Effector memory CD4-positive, alpha-beta T cell (primary cell): ENCODE data around the gene CEBPE.

ENCODE experiments used
- DNase-seq, 3 donors: peaks; one replicate each; pipeline ENCODE4 v3.0.0-alpha.2; 2020
- H3K27ac ChIP-seq: 2 replicates; pipeline ENCODE4 v1.7.0; 2013; ENCODE audit warnings: mild to moderate bottlenecking, low read length, moderate library complexity; ENCODE audit not compliant: insufficient read depth, poor library complexity, severe bottlenecking
- H3K27me3 ChIP-seq: replicated peaks from 2 replicates; pipeline ENCODE4 v1.7.0; 2013; ENCODE audit warnings: mild to moderate bottlenecking, low read length; ENCODE audit not compliant: insufficient read depth, control insufficient read depth, poor library complexity, severe bottlenecking
- H3K36me3 ChIP-seq: 2 replicates; pipeline ENCODE4 v1.7.0; 2013; ENCODE audit warnings: mild to moderate bottlenecking, low read length, moderate library complexity; ENCODE audit not compliant: control insufficient read depth, insufficient read depth
- H3K4me1 ChIP-seq: 2 replicates; pipeline ENCODE4 v1.7.0; 2013; ENCODE audit warnings: low read length, mild to moderate bottlenecking; ENCODE audit not compliant: control insufficient read depth, insufficient read depth, poor library complexity, severe bottlenecking
- H3K4me3 ChIP-seq: 2 replicates; pipeline ENCODE4 v1.7.0; 2013; ENCODE audit warnings: low read length, low read depth, mild to moderate bottlenecking; ENCODE audit not compliant: insufficient read depth, poor library complexity, severe bottlenecking
- H3K9me3 ChIP-seq: 2 replicates; pipeline ENCODE4 v1.7.0; 2013; ENCODE audit warnings: mild to moderate bottlenecking, low read length, moderate library complexity; ENCODE audit not compliant: control insufficient read depth

Gene CEBPE

GRCh38 chr14:23158779-23159178 lies 39.7 kb upstream of the CEBPE start:
- H3K4me1 ChIP-seq, result peaks cover 8% of the 10 kb centered on the region
- no peaks in the 10 kb centered on the region for H3K9me3 ChIP-seq

GRCh38 chr14:23154964-23155587 lies 36.0 kb upstream of the CEBPE start:
- H3K27me3 ChIP-seq, result no peaks in the 10 kb centered on the region
- H3K9me3 ChIP-seq, result no peaks in the 10 kb centered on the region
- no peak for DNase-seq
- H3K4me1 ChIP-seq, result peaks cover 11% of the 10 kb centered on the region
- H3K27ac ChIP-seq, result no peak overlapping the region
- no peak overlapping the region for H3K4me3 ChIP-seq
- no peaks in the 10 kb centered on the region for H3K36me3 ChIP-seq

More at GRCh38 chr14:23158779-23159178, 39.7 kb upstream of the CEBPE start:
- Histone ChIP-seq H3K4me3 (no peak overlapping the region), H3K27me3 (no peaks in the 10 kb centered on the region), H3K27ac (no peak overlapping the region), H3K36me3 (no peaks in the 10 kb centered on the region)
- no peak for DNase-seq

GRCh38 chr14:23153851-23154796 lies 35.1 kb upstream of the CEBPE start:
- Histone ChIP-seq H3K27ac (no peak overlapping the region), H3K36me3 (no peaks in the 10 kb centered on the region), H3K9me3 (no peaks in the 10 kb centered on the region), H3K4me1 (peaks cover 11% of the 10 kb centered on the region), H3K27me3 (no peaks in the 10 kb centered on the region), H3K4me3 (no peak overlapping the region)
- DNase-seq, result no peak

GRCh38 chr14:23151342-23151741 lies 32.3 kb upstream of the CEBPE start:
- no peak overlapping the region for H3K27ac ChIP-seq
- H3K4me3 ChIP-seq, result no peak overlapping the region
- H3K36me3 ChIP-seq, result no peaks in the 10 kb centered on the region
- peaks cover 11% of the 10 kb centered on the region for H3K4me1 ChIP-seq
- H3K27me3 ChIP-seq, result no peaks in the 10 kb centered on the region
- no peaks in the 10 kb centered on the region for H3K9me3 ChIP-seq
- no peak for DNase-seq

GRCh38 chr14:23149745-23150144 lies 30.7 kb upstream of the CEBPE start:
- no peaks in the 10 kb centered on the region for H3K36me3 ChIP-seq
- H3K27me3 ChIP-seq, result no peaks in the 10 kb centered on the region
- H3K4me3 ChIP-seq, result no peak overlapping the region
- DNase-seq, result no peak
- no peak overlapping the region for H3K27ac ChIP-seq
- H3K9me3 ChIP-seq, result no peaks in the 10 kb centered on the region
- peaks cover 11% of the 10 kb centered on the region for H3K4me1 ChIP-seq

GRCh38 chr14:23148591-23149249 lies 29.7 kb upstream of the CEBPE start:
- Histone ChIP-seq H3K27ac (no peak overlapping the region), H3K9me3 (no peaks in the 10 kb centered on the region), H3K27me3 (no peaks in the 10 kb centered on the region), H3K4me3 (no peak overlapping the region), H3K4me1 (peaks cover 3% of the 10 kb centered on the region), H3K36me3 (no peaks in the 10 kb centered on the region)
- no peak for DNase-seq

GRCh38 chr14:23147676-23148075 lies 28.6 kb upstream of the CEBPE start:
- no peak overlapping the region for H3K4me3 ChIP-seq
- no peaks in the 10 kb centered on the region for H3K4me1 ChIP-seq
- no peaks in the 10 kb centered on the region for H3K9me3 ChIP-seq
- no peaks in the 10 kb centered on the region for H3K36me3 ChIP-seq
- H3K27ac ChIP-seq, result no peak overlapping the region
- H3K27me3 ChIP-seq, result no peaks in the 10 kb centered on the region
- DNase-seq, result no peak

GRCh38 chr14:23146980-23147379 lies 27.9 kb upstream of the CEBPE start:
- Histone ChIP-seq H3K27me3 (no peaks in the 10 kb centered on the region), H3K36me3 (no peaks in the 10 kb centered on the region), H3K4me3 (no peak overlapping the region), H3K4me1 (no peaks in the 10 kb centered on the region), H3K9me3 (no peaks in the 10 kb centered on the region), H3K27ac (no peak overlapping the region)
- DNase-seq, result no peak

- no peak overlapping the region for H3K4me3 ChIP-seq
- DNase-seq, result no peak
- no peaks in the 10 kb centered on the region for H3K27me3 ChIP-seq
- H3K27ac ChIP-seq, result no peak overlapping the region
- H3K4me1 ChIP-seq, result no peaks in the 10 kb centered on the region
- no peaks in the 10 kb centered on the region for H3K9me3 ChIP-seq
- H3K36me3 ChIP-seq, result no peaks in the 10 kb centered on the region
These were observed 27.4 kb upstream of the CEBPE start for GRCh38 chr14:23146351-23146910.
